Ecto neural progenitor cell (in vitro differentiated cells): Measurements from ENCODE around the gene EML3.
"Not testable (repeated sequence)": the region's sequence is repeated elsewhere in the genome, so short reads cannot be mapped to it uniquely, and the experiment has no call there.

Experiments
- DNase-seq: peaks from one replicate; pipeline ENCODE4 v3.0.0-alpha.2; 2018; ENCODE audit warnings: low spot score

Gene EML3

DNA sequence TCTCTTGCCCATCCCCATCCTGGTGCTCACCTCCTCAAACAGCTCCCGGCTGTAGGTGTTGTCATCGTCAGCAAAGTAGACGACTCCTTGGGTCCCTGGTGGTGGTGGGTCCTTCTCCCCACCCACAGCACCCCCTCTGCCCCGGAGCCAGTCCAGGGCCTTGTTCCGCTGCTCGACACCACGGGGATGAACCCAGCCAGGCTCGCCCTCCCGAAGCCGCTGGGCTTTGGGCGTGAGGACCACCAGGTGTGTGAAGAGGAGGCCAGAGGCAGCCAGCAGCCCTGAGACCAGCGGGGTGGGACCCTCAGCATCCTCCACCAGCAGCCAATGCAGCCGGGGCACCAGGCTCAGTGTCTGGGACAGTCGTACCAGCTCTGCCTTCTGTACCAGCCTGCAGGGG, 4.4 kb upstream of the EML3 start:
- DNase-seq = not testable (repeated sequence)

- no peak for DNase-seq
Observed at GRCh38 chr11:62615521-62615920, 2.9 kb upstream of the EML3 start.

- DNase-seq = no peak
Observed at GRCh38 chr11:62614275-62614674, 1.7 kb upstream of the EML3 start.

GRCh38 chr11:62613291-62613778, 760 bp upstream of the EML3 start:
- no peak for DNase-seq

- DNase-seq = peak; percentile 65
Observed at GRCh38 chr11:62611705-62612365, 740 bp downstream of the EML3 start.

- DNase-seq = no peak
Observed at GRCh38 chr11:62610814-62611704, 1.5 kb downstream of the EML3 start.

DNA sequence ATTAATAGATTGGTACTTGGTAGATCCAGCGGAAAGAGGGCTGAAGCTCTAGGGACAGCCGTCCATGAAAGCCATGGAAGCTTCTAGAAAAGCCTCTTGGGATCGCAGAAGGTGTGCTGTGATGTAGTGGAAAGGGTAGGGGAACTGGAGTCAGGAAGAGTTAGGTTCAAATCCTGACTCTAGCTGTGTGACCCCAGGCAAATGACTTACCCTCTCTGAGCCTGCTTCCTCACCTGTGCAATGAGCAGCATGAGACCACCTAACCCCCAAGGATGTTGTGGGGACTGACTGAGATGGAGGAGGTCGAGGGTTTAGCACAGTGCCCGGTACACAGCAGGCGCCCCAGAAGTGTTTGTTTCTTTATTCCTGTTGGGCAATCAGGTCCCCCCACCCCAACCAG, 2.2 kb downstream of the EML3 start:
- DNase-seq = no peak

GRCh38 chr11:62608776-62609175, 3.8 kb downstream of the EML3 start:
- no peak for DNase-seq

DNA sequence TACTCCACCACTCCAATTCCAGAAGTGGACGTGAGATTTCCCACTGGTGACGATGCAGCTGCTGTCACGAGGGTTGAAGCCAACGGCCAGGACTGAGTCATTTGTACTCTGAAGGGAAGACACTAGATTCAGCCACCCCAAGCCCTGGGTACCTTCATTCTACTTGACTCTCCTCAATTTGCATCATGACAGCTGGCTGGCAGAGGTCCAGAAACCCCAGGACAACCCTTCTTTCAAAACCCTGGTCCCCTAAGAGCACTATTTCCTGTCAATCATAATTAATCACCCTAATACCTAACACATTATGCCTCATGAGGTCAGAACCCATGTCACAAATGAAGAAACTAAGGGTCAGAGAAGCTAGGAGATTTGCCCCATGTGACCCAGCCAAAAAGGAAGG, 4.9 kb downstream of the EML3 start:
- DNase-seq = no peak

- no peak for DNase-seq
Observed at GRCh38 chr11:62605902-62606301, 6.7 kb downstream of the EML3 start.

DNA sequence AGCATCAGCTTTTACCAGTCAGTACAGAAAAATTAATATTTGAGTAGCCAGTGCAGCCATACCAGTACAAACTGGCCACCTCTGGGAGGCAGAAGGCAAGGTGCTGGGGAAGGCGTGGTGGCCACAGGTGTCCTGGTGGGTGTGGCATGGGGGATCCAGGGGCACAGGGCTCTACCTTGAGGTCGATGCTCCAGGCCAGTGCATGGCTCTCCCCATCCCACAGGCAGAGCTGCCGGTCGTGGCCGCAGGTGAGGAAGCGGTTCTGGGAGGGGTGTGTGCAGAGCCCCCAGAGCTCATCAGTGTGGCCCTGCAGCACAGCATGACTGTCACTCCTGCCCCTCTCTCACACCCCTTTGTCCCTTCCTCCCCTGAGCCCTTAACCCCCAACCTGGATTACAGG, 7.1 kb downstream of the EML3 start:
- no peak for DNase-seq

- DNase-seq = peak; percentile 63
Observed at GRCh38 chr11:62604460-62605120, 8.0 kb downstream of the EML3 start.

DNA sequence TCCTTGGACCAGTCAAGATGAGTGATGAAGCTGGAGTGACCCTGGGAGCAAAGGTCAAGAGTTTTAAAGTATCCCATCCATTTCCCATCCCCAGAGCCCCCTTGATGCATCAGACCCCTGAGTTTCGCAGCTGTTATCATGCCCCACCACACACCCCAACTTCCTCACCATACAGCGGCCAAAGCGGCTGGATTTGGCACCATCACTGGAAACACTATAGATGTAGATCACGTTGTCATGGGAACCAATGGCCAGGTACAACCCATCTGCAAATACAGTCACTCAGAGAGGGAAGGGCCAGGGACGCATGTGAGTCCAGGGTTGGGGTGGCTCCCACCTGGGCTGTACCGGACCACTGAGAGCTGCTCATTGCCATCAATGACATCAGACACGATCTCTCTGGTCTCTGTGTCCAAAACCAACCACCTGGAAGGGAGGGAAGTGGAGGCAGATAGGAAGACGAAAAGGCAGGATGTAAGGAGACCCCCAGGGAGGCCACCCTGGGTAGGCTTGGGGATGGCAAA, 8.7 kb downstream of the EML3 start:
- DNase-seq = no peak

DNA sequence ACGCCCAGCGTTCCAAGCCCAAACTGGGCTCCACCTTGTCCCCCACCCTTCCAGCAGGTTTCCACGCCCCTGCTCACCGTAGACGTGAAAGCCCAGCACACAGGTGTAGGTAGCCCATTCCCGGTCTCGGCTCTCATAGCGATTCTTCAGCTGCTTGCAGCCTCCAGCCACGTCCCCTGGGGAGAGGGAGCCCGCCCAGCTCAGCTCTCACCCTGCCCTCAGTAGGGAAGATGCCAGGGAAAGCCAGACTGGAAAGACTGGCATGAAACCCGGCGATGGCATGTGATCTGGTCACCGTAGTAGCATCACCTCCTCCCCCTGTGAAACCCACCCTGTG, 9.5 kb downstream of the EML3 start:
- no peak for DNase-seq

GRCh38 chr11:62602141-62603071, 10.2 kb downstream of the EML3 start:
- DNase-seq = peak; percentile 80

- DNase-seq = peak; percentile 100
Observed at GRCh38 chr11:62601372-62602140, 11.0 kb downstream of the EML3 start, which contains the start of gene MTA2. TSS of gene MTA2 (minus strand) at chr11:62601865. CDS start at chr11:62601450, 415 bp downstream.

DNA sequence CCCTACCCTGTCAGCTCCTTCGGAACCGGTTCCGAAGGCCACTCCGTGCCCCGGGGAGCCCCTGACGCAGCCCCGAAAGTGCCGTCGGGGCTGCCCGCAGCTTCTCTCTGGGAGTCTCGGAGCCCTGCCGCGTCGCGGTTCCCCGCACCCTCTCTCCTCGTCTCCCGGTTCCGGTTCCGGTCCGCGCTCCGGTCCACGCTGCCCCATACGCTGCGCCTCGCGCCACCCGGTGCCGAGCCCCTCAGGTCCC, 11.5 kb downstream of the EML3 start:
- no peak for DNase-seq

DNA sequence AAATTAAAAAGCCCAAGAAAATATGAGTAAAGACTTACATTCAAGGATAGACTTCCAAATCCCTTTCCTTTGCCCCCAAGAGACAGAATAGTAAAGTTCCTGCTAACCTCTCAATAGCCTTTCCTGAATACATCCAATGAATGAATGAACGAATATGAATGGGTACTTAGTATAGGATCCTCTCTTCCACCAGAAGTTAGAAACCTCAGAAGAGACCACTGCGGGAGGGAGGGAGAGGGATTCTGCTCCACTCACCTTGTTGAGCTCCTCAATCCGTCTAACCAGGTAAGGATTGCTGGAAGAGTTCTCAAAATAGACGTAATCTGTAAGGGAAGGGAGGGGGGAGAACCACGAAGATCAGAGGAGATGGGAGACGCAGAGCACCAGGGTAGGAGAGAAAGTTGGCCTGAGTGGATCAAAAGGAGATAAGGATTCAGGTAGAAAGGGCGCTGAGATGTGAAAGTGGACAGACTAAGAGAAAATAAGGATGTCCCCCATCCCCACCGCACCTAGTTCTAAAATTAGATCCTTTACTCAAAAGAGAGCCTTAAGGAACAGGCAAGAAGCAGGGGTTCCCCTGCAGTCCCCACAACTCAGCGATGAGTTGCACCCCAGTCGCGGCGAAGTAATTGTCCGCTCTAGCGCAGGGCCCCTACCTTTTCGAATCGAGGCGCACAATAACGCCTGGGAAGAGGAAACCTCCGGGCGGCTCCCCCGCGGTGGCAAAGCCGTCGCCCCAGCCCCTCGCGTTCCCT, 12.0 kb downstream of the EML3 start:
- DNase-seq = no peak

DNA sequence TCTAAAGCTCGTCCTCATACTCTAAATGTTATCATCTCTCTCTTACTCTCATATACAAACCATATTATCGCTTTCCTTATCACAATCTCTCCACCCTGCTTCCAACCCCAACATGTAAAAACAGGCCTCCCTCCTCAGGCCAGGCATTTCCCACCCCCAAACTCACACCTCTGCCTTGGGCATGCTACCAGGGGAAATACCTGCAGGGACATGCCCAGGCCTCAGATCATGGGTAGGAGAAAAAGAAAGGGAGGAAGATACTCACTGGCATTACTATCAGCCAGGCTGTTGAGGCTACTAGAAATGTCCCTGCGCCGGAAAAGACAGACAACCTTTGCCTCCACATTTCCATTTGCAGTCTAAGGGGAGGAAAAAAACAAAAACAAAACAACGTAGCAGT, 12.7 kb downstream of the EML3 start:
- DNase-seq = no peak

- peak; percentile 85 for DNase-seq
Observed at GRCh38 chr11:62599069-62599696, 13.4 kb downstream of the EML3 start.
